SU-DHL-6 (cell line): Measurements from ENCODE around the gene ATP9B.
"Not testable (repeated sequence)": the region's sequence is repeated elsewhere in the genome, so short reads cannot be mapped to it uniquely, and the experiment has no call there.

Experiments used
- H2AFZ ChIP-seq: fragments of 200-600 bp; sonication (generic); 2 replicates; pipeline ENCODE4 v1.6.1; 2014; ENCODE audit warnings: low read depth, mild to moderate bottlenecking, moderate library complexity, mixed read lengths, antibody characterized with exemption, low read length; ENCODE audit not compliant: severe bottlenecking
- H3F3A ChIP-seq: fragments of 200-600 bp; shearing (Covaris generic); 2 replicates; pipeline ENCODE4 v1.6.0; 2016; ENCODE audit warnings: antibody characterized with exemption, mild to moderate bottlenecking; ENCODE audit not compliant: insufficient read depth
- H3K27ac ChIP-seq: fragments of 200-600 bp; sonication (generic); 2 replicates; pipeline ENCODE4 v1.5.1; 2016; ENCODE audit warnings: low read depth, mild to moderate bottlenecking, low read length, moderate library complexity, mixed read lengths
- H3K27me3 ChIP-seq: fragments of 200-600 bp; sonication (generic), shearing (Covaris generic); 2 replicates; pipeline ENCODE4 v1.6.0; 2014; ENCODE audit warnings: mild to moderate bottlenecking, low read length
- H3K36me3 ChIP-seq: fragments of 200-600 bp; sonication (generic); 2 replicates; pipeline ENCODE4 v1.6.1; 2014; ENCODE audit warnings: mild to moderate bottlenecking, low read length, mixed read lengths
- H3K4me2 ChIP-seq: fragments of 300-600, 200-600 bp; shearing (Covaris generic), sonication (generic); 2 replicates; pipeline ENCODE4 v1.6.0; 2014; ENCODE audit warnings: low read length, low read depth, mild to moderate bottlenecking; ENCODE audit not compliant: poor library complexity, severe bottlenecking
- H3K4me3 ChIP-seq: fragments of 200-600 bp; sonication (generic); 2 replicates; pipeline ENCODE4 v1.5.1; 2014; ENCODE audit warnings: antibody characterized with exemption, low read length, mild to moderate bottlenecking, mixed read lengths; ENCODE audit not compliant: insufficient read depth, poor library complexity, severe bottlenecking
- H3K79me2 ChIP-seq: fragments of 200-600 bp; sonication (generic); 2 replicates; pipeline ENCODE4 v1.6.1; 2014; ENCODE audit warnings: mild to moderate bottlenecking, low read length, moderate library complexity; ENCODE audit not compliant: insufficient read depth
- H3K9ac ChIP-seq: fragments of 200-600 bp; sonication (generic); 2 replicates; pipeline ENCODE4 v1.7.0; 2014; ENCODE audit warnings: mild to moderate bottlenecking, low read length
- H3K9me2 ChIP-seq: fragments of 200-600 bp; sonication (generic); replicated peaks from 2 replicates; pipeline ENCODE4 v1.6.1; 2014; ENCODE audit warnings: low read length; ENCODE audit not compliant: insufficient read depth
- H3K9me3 ChIP-seq: fragments of 200-600 bp; sonication (generic); 2 replicates; pipeline ENCODE4 v1.6.1; 2014; ENCODE audit warnings: low read length, mixed read lengths; ENCODE audit not compliant: insufficient read depth
- H4K20me1 ChIP-seq: fragments of 200-600 bp; sonication (generic); 2 replicates; pipeline ENCODE4 v1.6.1; 2014; ENCODE audit warnings: low read depth, mild to moderate bottlenecking, antibody characterized with exemption, low read length, moderate library complexity, mixed read lengths
- CTCF ChIP-seq: fragments of 200-600 bp; sonication (generic); IDR thresholded peaks from one replicate; pipeline ENCODE4 v1.5.1; 2017; ENCODE audit warnings: antibody characterized with exemption, mild to moderate bottlenecking, low read length, moderate library complexity; ENCODE audit not compliant: insufficient read depth, poor library complexity, severe bottlenecking
- EZH2phosphoT487 ChIP-seq: fragments of 200-600 bp; sonication (generic), shearing (Covaris generic); conservative IDR thresholded peaks from 2 replicates; pipeline ENCODE4 v1.6.1; 2018; ENCODE audit warnings: mild to moderate bottlenecking, antibody characterized with exemption, low read length, moderate library complexity, mixed read lengths

Gene ATP9B

GRCh38 chr18:79071503-79072210, 2.5 kb downstream of the ATP9B start:
- TF ChIP-seq CTCF, result no peak
- no peak for TF ChIP-seq EZH2phosphoT487
- Histone ChIP-seq H2AFZ (no peak overlapping the region), H3K9me3 (no peaks in the 10 kb centered on the region), H3K27ac (no peak overlapping the region), H3F3A (peaks cover 19% of the 10 kb centered on the region), H3K27me3 (no peaks in the 10 kb centered on the region), H3K9me2 (no peaks in the 10 kb centered on the region), H3K4me3 (no peak overlapping the region), H3K79me2 (peaks cover 47% of the 10 kb centered on the region), H3K4me2 (no peak overlapping the region), H4K20me1 (peaks cover under 1% of the 10 kb centered on the region; the same call in 1 of the 2 replicates), H3K36me3 (no peaks in the 10 kb centered on the region), H3K9ac (no peak overlapping the region)

- H3K9ac ChIP-seq, H2AFZ ChIP-seq, H3K9me2 ChIP-seq, H3K9me3 ChIP-seq, H4K20me1 ChIP-seq, H3K27ac ChIP-seq, H3K4me2 ChIP-seq, H3K27me3 ChIP-seq, H3K4me3 ChIP-seq, H3K36me3 ChIP-seq: not testable (repeated sequence)
- peaks cover 22% of the 10 kb centered on the region for H3F3A ChIP-seq
- H3K79me2 ChIP-seq, result peaks cover 56% of the 10 kb centered on the region
These were observed 3.5 kb downstream of the ATP9B start for GRCh38 chr18:79072655-79073054.

DNA sequence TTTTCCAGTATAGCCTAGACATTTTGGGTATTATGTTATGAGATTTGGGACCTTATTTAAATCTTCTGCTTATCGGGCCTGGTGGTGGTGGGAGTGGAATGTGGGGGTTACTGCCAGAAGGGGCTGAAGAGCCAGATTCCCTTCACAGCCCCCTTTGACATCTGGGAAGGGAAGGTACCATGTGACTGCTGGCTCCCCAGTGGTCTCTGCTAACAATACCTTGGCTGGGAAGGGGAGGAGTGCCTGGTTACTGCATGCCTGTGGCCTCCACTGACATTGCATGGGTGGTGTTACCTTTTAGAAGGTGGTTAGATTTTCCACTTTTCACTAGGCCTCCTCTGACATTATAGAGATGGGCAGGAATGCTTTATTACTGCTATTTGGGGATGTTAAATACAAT, 8.0 kb downstream of the ATP9B start:
- no peak overlapping the region for H3K4me2 ChIP-seq
- no peak overlapping the region for H3K9ac ChIP-seq
- H3K36me3 ChIP-seq, result no peaks in the 10 kb centered on the region
- peaks cover 39% of the 10 kb centered on the region; the same call in 1 of the 2 replicates for H3K79me2 ChIP-seq
- H3K4me3 ChIP-seq, result no peak overlapping the region
- peaks cover 3% of the 10 kb centered on the region; the same call in 1 of the 2 replicates for H4K20me1 ChIP-seq
- H3K9me3 ChIP-seq, result no peaks in the 10 kb centered on the region
- no peaks in the 10 kb centered on the region for H3K27me3 ChIP-seq
- TF ChIP-seq CTCF (no peak), EZH2phosphoT487 (no peak)
- H3K27ac ChIP-seq, result no peak overlapping the region
- H2AFZ ChIP-seq, result no peak overlapping the region
- H3K9me2 ChIP-seq, result no peaks in the 10 kb centered on the region
- H3F3A ChIP-seq, result peaks cover 6% of the 10 kb centered on the region

- H4K20me1 ChIP-seq, H3K27ac ChIP-seq, H3K9ac ChIP-seq, H3K9me3 ChIP-seq, H3K27me3 ChIP-seq, H2AFZ ChIP-seq, H3K36me3 ChIP-seq, H3K4me2 ChIP-seq, H3K9me2 ChIP-seq, H3F3A ChIP-seq, H3K4me3 ChIP-seq: not testable (repeated sequence)
- H3K79me2 ChIP-seq, result peaks cover 43% of the 10 kb centered on the region; the same call in 1 of the 2 replicates
These were observed 9.6 kb downstream of the ATP9B start for GRCh38 chr18:79078791-79079190.
